HL-60 (cell line): ENCODE results near the gene ZG16B.

Experiments used
- DNase-seq, 2 experiments: peaks; one replicate each; pipeline ENCODE4 v3.0.0-alpha.2; 2010 to 2020; ENCODE audit warnings: low read depth in 1 of 2, low spot score in 1 of 2
- H3K27ac ChIP-seq: fragments of 250-450 bp; sonication (Bioruptor Pico); replicated peaks from 2 replicates; pipeline ENCODE4 v1.5.1; 2020; ENCODE audit warnings: mild to moderate bottlenecking, moderate library complexity
- H3K27me3 ChIP-seq: fragments of 250-450 bp; sonication (Bioruptor Pico); 2 replicates; pipeline ENCODE4 v1.5.1; 2021; ENCODE audit warnings: mild to moderate bottlenecking, moderate library complexity; ENCODE audit not compliant: insufficient read depth, poor library complexity, severe bottlenecking
- H3K4me3 ChIP-seq: replicated peaks from 2 replicates; pipeline ENCODE4 v1.5.1; 2011; ENCODE audit warnings: mild to moderate bottlenecking, control low read depth, low read length; ENCODE audit not compliant: insufficient read depth
- CTCF ChIP-seq: IDR thresholded peaks from one replicate; pipeline ENCODE4 v1.5.1; 2011; ENCODE audit warnings: low read length, control low read depth, inconsistent platforms; ENCODE audit not compliant: insufficient read depth
- GABPA ChIP-seq: IDR thresholded peaks from 2 replicates; pipeline ENCODE4 v1.6.1; 2012; ENCODE audit warnings: low read depth
- POLR2AphosphoS5 ChIP-seq: IDR thresholded peaks from 2 replicates; pipeline ENCODE4 v1.6.1; 2012; ENCODE audit warnings: low read depth
- REST ChIP-seq: IDR thresholded peaks from 2 replicates; pipeline ENCODE4 v1.6.1; 2012; ENCODE audit warnings: low read depth; ENCODE audit not compliant: insufficient replicate concordance
- SPI1 ChIP-seq: IDR thresholded peaks from 2 replicates; pipeline ENCODE4 v1.6.1; 2012; ENCODE audit warnings: low read depth, mild to moderate bottlenecking, borderline replicate concordance

ZG16B gene

GRCh38 chr16:2856061-2856670 lies 26.1 kb downstream of the ZG16B start:
- no peak for DNase-seq
- Histone ChIP-seq H3K27ac (no peak overlapping the region), H3K27me3 (peaks cover 15% of the 10 kb centered on the region)

GRCh38 chr16:2856686-2857450 lies 26.8 kb downstream of the ZG16B start:
- Histone ChIP-seq H3K27ac (no peak overlapping the region), H3K27me3 (peaks cover 15% of the 10 kb centered on the region), H3K4me3 (no peak overlapping the region)
- TF ChIP-seq GABPA (no peak), REST (no peak), POLR2AphosphoS5 (no peak)
- DNase-seq, result no peak

More at GRCh38 chr16:2856061-2856670, 26.1 kb downstream of the ZG16B start:
- TF ChIP-seq SPI1 (no peak), POLR2AphosphoS5 (no peak)
- no peak overlapping the region for H3K4me3 ChIP-seq

- Histone ChIP-seq H3K4me3 (no peak within 1 kb of the TSS), H3K27me3 (peaks cover 15% of the 10 kb centered on the region), H3K27ac (no peak within 1 kb of the TSS)
- TF ChIP-seq GABPA (no peak), POLR2AphosphoS5 (no peak), SPI1 (no peak), REST (no peak), CTCF (no peak)
- no peak for DNase-seq
Measured at GRCh38 chr16:2857451-2858244, 27.5 kb downstream of the ZG16B start, which contains the start of gene PRSS22. Gene PRSS22 (minus strand): TSS chr16:2858170. CDS start chr16:2858104, 66 bp downstream.

GRCh38 chr16:2858245-2859025 lies 28.3 kb downstream of the ZG16B start:
- no peak overlapping the region for H3K27ac ChIP-seq
- H3K4me3 ChIP-seq, result no peak overlapping the region
- peaks cover 15% of the 10 kb centered on the region for H3K27me3 ChIP-seq
- no peak for TF ChIP-seq POLR2AphosphoS5
- no peak for TF ChIP-seq SPI1
- TF ChIP-seq REST, result no peak
- TF ChIP-seq CTCF, result no peak
- no peak for TF ChIP-seq GABPA
- DNase-seq, result no peak
